HG02981 (cell line): ENCODE results near the gene NUCB1.

ENCODE experiments used
- ATAC-seq: cut with Tn5 transposase; IDR thresholded peaks from one replicate; pipeline ENCODE4 v1.9.1; 2021; ENCODE audit warnings: mild to moderate bottlenecking, moderate library complexity; ENCODE audit not compliant: unreplicated experiment

The NUCB1 gene

DNA sequence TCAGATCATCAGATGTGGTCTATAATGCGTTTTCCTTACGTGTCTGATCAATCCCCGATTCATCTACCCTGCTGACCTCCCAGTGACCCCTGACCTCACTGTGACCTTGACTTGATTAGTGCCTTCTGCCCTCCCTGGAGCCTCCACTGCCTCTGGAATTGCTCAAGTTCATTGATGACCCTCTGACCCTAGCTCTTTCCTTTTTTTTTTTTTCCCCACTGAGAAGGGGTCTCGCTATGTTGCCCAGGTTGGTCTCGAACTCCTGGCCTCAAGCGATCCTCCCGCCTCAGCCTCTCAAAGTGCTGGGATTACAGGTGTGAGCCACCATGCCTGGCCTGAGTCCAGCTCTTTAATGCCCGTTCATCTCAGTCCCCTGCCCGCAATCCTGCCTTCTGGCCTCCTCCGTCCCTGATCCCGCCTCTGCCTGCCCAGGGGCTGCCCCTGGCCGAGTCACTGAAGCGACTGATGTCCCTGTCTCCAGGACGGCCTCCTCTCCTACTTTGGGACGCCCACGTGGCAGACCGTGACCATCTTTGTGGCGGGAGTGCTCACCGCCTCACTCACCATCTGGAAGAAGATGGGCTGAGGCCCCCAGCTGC is 61.0 kb downstream of the NUCB1 start:
- no peak for ATAC-seq

- ATAC-seq = no peak
These were observed 61.5 kb downstream of the NUCB1 start for GRCh38 chr19:48961673-48962028.

DNA sequence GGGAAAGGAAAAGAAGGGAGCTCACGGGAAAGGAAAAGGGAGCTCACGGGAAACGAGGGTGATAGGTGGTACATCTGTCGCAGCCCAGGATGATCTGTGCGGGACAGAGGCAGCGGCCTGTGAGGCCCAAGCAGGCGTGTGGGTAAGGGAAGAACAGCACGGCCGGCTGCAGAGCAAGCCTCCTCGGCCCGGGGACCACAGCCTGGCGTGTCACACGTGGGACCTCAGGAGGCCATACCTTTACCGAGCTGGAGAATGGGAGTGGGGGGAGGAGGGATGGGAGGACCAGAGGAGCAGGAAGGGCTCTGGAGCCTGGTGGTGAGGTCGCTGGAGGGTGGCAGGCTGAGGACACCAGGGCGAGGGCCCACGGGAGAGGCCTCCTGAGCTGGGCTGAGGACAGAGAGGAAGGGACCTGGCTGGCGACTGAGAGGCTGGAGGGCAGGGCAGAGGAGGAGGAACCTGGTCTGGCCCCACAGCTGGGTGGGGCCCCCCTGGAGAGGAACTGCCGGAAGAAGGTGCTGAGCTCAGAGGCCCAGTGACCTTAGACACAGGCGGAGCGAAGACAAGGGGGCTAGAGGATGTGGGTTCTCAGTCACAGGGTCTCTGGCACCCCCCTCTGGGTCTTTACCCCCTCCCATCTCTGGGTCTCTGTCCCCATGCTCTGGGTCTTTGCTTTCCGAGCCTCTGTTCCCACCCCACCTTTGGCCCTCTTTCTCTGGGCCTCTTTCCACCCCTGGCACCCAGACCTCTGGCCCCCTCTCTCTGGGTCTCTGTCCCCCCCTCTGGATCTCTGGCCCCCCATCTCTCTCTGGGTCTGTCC is 62.1 kb downstream of the NUCB1 start:
- peak; percentile 36 for ATAC-seq

GRCh38 chr19:48962849-48963165 is 62.7 kb downstream of the NUCB1 start:
- no peak for ATAC-seq

- ATAC-seq = peak; percentile 27
These were observed 63.5 kb downstream of the NUCB1 start for GRCh38 chr19:48963371-48964204.

- ATAC-seq = no peak
These were observed 64.3 kb downstream of the NUCB1 start for GRCh38 chr19:48964205-48965039.

DNA sequence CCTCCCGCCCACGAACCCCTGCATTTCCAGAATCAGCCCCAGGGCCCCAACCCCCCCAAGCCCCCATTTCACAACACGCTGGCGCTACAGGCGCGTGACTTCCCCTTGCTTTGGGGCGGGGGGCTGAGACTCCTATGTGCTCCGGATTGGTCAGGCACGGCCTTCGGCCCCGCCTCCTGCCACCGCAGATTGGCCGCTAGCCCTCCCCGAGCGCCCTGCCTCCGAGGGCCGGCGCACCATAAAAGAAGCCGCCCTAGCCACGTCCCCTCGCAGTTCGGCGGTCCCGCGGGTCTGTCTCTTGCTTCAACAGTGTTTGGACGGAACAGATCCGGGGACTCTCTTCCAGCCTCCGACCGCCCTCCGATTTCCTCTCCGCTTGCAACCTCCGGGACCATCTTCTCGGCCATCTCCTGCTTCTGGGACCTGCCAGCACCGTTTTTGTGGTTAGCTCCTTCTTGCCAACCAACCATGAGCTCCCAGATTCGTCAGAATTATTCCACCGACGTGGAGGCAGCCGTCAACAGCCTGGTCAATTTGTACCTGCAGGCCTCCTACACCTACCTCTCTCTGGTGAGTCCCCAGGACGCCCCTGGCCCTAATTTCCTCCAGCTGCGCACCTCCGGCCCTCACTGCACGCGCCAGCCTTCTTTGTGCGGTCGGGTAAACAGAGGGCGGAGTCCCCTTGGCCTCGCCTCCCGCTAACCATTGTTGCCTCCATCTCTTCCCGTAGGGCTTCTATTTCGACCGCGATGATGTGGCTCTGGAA is 65.1 kb downstream of the NUCB1 start, which contains the start of gene FTL:
Gene FTL (plus strand): TSS at position 270 of the 766 bp plus-strand sequence. CDS start 199 bp downstream, at position 469.
- peak; percentile 51 for ATAC-seq

- ATAC-seq = no peak
These were observed 65.9 kb downstream of the NUCB1 start for GRCh38 chr19:48965806-48966540.

- ATAC-seq = no peak
These were observed 66.6 kb downstream of the NUCB1 start for GRCh38 chr19:48966541-48967345.

- no peak for ATAC-seq
These were observed 67.5 kb downstream of the NUCB1 start for GRCh38 chr19:48967346-48968178.

DNA sequence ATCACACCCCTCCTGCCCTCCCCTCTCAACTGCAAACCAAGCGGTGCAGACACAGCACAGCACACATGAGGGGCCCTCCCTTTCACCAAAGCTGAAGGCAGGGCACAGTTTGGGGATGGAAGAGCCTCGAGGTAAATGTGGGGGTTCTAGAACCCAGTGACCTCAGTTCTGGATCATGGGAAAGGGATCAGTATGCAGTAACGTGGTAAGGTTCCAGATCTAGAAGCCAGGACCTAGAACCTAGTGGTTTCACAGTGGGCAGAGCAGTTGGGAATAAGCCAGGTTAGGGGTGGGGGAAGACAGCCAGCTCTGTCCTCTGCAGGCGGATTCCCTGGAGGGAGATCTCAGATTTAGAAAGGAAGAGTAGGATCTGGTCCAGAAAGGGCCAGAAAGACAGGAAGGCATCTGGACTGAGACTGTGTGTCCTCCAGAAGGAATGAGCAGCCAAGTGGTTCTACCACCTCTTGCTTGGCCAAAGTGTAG is 68.1 kb downstream of the NUCB1 start:
- no peak for ATAC-seq

GRCh38 chr19:48968813-48969218 is 68.7 kb downstream of the NUCB1 start:
- no peak for ATAC-seq

DNA sequence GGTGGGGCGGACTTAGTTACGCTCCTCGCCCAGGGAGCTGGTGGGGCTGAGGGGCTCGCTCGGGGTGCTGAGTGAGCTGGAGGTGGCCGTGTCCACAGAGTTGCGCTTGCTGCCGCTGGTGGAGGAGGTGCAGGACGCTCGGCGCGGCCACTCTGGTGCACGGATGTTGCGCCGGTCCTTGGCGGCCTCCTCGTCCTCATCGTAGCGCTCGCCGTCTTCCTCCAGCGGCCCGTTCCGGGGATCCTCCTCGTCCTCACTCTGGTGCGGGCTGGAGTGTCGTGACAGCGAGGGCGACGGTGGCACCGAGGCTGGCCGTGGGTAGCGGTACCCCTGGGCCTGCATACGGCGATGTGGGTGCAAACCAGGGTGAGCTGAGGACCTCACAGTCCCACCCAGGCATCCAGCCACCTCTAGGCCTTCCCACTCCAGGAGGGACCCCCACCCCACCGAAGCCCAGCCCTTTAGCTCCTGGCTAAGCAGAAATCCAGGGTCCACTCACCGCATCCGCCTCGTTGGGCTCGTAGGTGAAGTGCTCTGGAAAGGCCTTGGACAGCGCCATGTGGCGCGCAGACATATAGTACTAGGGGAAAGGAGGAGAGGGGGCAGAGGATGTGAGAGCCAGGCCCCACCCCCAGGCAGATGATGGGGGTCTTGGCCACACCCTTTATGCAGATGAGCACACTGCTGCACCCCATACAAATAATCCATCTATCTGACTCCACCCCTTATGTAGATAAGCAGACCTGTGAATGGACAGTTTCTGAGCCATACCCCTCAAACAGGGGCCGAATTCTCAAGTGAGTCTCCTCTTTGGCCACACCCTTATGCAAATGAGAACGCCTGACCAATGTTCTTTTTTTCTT is 69.4 kb downstream of the NUCB1 start:
- no peak for ATAC-seq

GRCh38 chr19:48970139-48970766 is 70.1 kb downstream of the NUCB1 start:
- ATAC-seq = no peak

- ATAC-seq = no peak
These were observed 70.8 kb downstream of the NUCB1 start for GRCh38 chr19:48970923-48971395.
